DOHH2 (cell line): ENCODE measurements around the gene GPC1.

Experiments
- CTCF ChIP-seq: fragments of 200-600 bp; sonication (generic); IDR thresholded peaks from one replicate; pipeline ENCODE4 v1.5.1; 2014; ENCODE audit warnings: antibody characterized with exemption, mild to moderate bottlenecking, low read depth, low read length; ENCODE audit not compliant: poor library complexity, severe bottlenecking
- EZH2phosphoT487 ChIP-seq: fragments of 200-600 bp; sonication (generic); IDR thresholded peaks from 2 replicates; pipeline ENCODE4 v1.6.1; 2017; ENCODE audit warnings: borderline replicate concordance, mild to moderate bottlenecking, antibody characterized with exemption, low read length, moderate library complexity, mixed read lengths

GRCh38 chr2:240446664-240447175, 11.3 kb downstream of the GPC1 start:
- TF ChIP-seq CTCF (no peak), EZH2phosphoT487 (no peak)
